Caco-2 (cell line): ENCODE data around the gene ZNF518B. TPM values are rescaled to one million over a fixed set of nuclear protein-coding genes. Genes with fewer than 3 reads are reported as not detected.

Experiments
- Bru-seq: library from RNA; stranded (reverse); fragments of 400-500 nt; gene quantifications from one replicate; lab custom pipeline; 2021; lab: Mats Ljungman, UMichigan
- BruChase-seq, 2 experiments: library from RNA; stranded (reverse); fragments of 400-500 nt; gene quantifications; one replicate each; lab custom pipeline; 2021; lab: Mats Ljungman, UMichigan
- BruUV-seq: library from RNA; stranded (reverse); fragments of 400-500 nt; replicated peaks from 2 replicates; lab custom pipeline; 2021; lab: Mats Ljungman, UMichigan
- CTCF ChIA-PET: fragments of 300-600 bp; sonication (Branson Sonifier 250); formaldehyde crosslinking; loops from one replicate; lab custom pipeline; 2022; ENCODE audit warnings: antibody characterized with exemption; lab: Charles Lee
- POLR2A ChIA-PET: fragments of 300-600 bp; sonication (Branson Sonifier 250); formaldehyde crosslinking; loops from one replicate; lab custom pipeline; 2022; ENCODE audit warnings: antibody characterized with exemption; lab: Charles Lee
- DNase-seq, 2 experiments: peaks; one replicate each; pipeline versions ENCODE4 v3.0.0 to v3.0.0-alpha.2; 2020 to 2022
- H3K27me3 ChIP-seq: replicated peaks from 2 replicates; pipeline ENCODE4 v1.6.0; 2011; ENCODE audit warnings: low read length; ENCODE audit not compliant: control insufficient read depth, insufficient read depth
- H3K36me3 ChIP-seq: 2 replicates; pipeline ENCODE4 v1.5.1; 2011; ENCODE audit warnings: low read length; ENCODE audit not compliant: control insufficient read depth, insufficient read depth
- H3K4me1 ChIP-seq: fragments of 250-450 bp; sonication (Bioruptor Pico); 2 replicates; pipeline ENCODE4 v1.5.1; 2020; ENCODE audit warnings: mild to moderate bottlenecking
- H3K4me3 ChIP-seq: 2 replicates; pipeline ENCODE4 v1.5.1; 2011; ENCODE audit warnings: low read depth, mild to moderate bottlenecking, control low read depth, low read length
- H3K9me3 ChIP-seq: fragments of 250-450 bp; sonication (Bioruptor Pico); 2 replicates; pipeline ENCODE4 v1.5.1; 2020; ENCODE audit warnings: mild to moderate bottlenecking, moderate library complexity
- H3K27ac Mint-ChIP-seq: one replicate; pipeline ENCODE4 v1.8.0; 2022; ENCODE audit warnings: mixed read lengths; ENCODE audit not compliant: unreplicated experiment
- H3K27me3 Mint-ChIP-seq: one replicate; pipeline ENCODE4 v1.8.0; 2022; ENCODE audit warnings: mixed read lengths; ENCODE audit not compliant: insufficient read depth, unreplicated experiment
- H3K36me3 Mint-ChIP-seq: one replicate; pipeline ENCODE4 v1.8.0; 2022; ENCODE audit warnings: mild to moderate bottlenecking, mixed read lengths; ENCODE audit not compliant: insufficient read depth, unreplicated experiment
- H3K4me1 Mint-ChIP-seq: one replicate; pipeline ENCODE4 v1.8.0; 2022; ENCODE audit warnings: low read depth, mixed read lengths; ENCODE audit not compliant: unreplicated experiment
- H3K4me3 Mint-ChIP-seq: one replicate; pipeline ENCODE4 v1.8.0; 2022; ENCODE audit warnings: mild to moderate bottlenecking, moderate library complexity, mixed read lengths; ENCODE audit not compliant: unreplicated experiment
- H3K9me3 Mint-ChIP-seq: one replicate; pipeline ENCODE4 v1.8.0; 2022; ENCODE audit warnings: mixed read lengths; ENCODE audit not compliant: unreplicated experiment
- CTCF ChIP-seq, 2 experiments: fragments of 200-600 bp in 1 of 2; IDR thresholded peaks; 1 replicate in 1 of 2; 2 replicates in 1 of 2; pipeline versions ENCODE4 v1.5.1 to v1.8.0; 2011 to 2022; ENCODE audit warnings: antibody characterized with exemption in 1 of 2, control low read depth in 1 of 2, inconsistent platforms in 1 of 2, low read depth in 1 of 2, low read length in 1 of 2, mild to moderate bottlenecking in 1 of 2, moderate library complexity in 1 of 2; ENCODE audit not compliant: insufficient read depth in 1 of 2, severe bottlenecking in 1 of 2, unreplicated experiment in 1 of 2
- intact Hi-C: fragments of 100-400 bp; cut with micrococcal nuclease; formaldehyde crosslinking; loops from one replicate; pipeline ENCODE4 v1.10.0; 2022; ENCODE audit not compliant: unreplicated experiment
- long read RNA-seq: library from polyadenylated mRNA; stranded (forward); transcript quantifications from one replicate; pipeline ENCODE4 v2.0.0, GENCODE V29; 2022
- total RNA-seq: library from RNA; stranded (reverse); gene quantifications from 2 replicates; pipeline ENCODE4 v1.2.3, GENCODE V29; 2022

Gene ZNF518B
- total RNA-seq, result not detected in 2 replicates
- Bru-seq, nascent RNA, result not detected
- BruChase-seq, experiment 1, labeled RNA remaining after a 2-hour chase, result not detected
- not detected for BruChase-seq, experiment 2, labeled RNA remaining after a 6-hour chase
- long read RNA-seq, result 0 reads

DNA sequence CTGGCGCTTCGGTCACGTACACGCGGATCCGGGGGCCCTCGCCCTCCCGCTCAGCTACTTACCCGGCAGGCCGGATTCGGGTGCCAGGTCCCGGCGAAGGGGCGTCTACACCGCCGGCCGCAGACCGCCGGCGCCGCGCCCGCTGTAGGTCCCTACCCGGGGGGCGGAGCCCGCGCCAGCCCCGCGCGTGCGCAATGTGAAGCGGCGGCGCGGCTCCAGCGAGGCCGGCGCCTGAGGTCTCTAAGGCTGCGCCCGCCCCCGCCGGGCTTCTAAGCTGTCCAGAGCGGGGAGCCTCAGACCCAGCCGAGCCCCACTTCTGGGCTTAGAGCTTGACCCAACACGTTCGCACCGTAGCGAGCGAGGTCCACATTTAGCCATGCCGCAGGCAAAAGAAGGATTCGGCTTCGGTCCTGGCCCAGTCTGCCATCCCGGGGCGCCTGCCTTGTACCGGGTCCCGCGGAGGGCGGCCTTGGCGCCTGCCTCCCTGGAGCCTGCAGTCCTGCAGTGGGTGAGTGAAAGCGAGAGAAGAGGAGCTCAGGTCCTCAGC lies at the start of gene ZNF518B:
ZNF518B (minus strand) TSS at position 172 of the 547 bp plus-strand sequence. CDS start 11,098 bp downstream, outside the sequence.
- no peak for DNase-seq
- Histone ChIP-seq H3K27me3 (no peaks in the 10 kb centered on the region), H3K9me3 (no peaks in the 10 kb centered on the region), H3K4me1 (no peaks in the 10 kb centered on the region), H3K4me3 (no peak within 1 kb of the TSS), H3K36me3 (no peaks in the 10 kb centered on the region)
- H3K27me3 Mint-ChIP-seq, result no peaks in the 10 kb centered on the region
- no peaks in the 10 kb centered on the region for H3K4me1 Mint-ChIP-seq
- BruUV-seq, result no TSS peak
- no peak for TF ChIP-seq CTCF (IDR thresholded peaks at IDR 0.05; ENCODE audit: insufficient read depth in 1 of 2, low read depth in 1 of 2, low read length in 1 of 2, severe bottlenecking in 1 of 2, unreplicated experiment in 1 of 2)
- no peaks in the 10 kb centered on the region for H3K36me3 Mint-ChIP-seq
- peaks cover 14% of the 10 kb centered on the region for H3K9me3 Mint-ChIP-seq
- intact Hi-C loops, result no loop called here
- ChIA-PET CTCF (interaction anchor here (0.6 kb wide), 1 partner anchor 1572 kb away, joined by 3 read pairs; no protein-coding TSS in a partner anchor), POLR2A (no interaction called here)
- no peak within 1 kb of the TSS for H3K27ac Mint-ChIP-seq
- H3K4me3 Mint-ChIP-seq, result no peak within 1 kb of the TSS

GRCh38 chr4:10506077-10506476 lies 48.9 kb upstream of the ZNF518B start:
- intact Hi-C loops, result no loop called here
- Histone ChIP-seq H3K4me3 (no peak overlapping the region), H3K9me3 (no peaks in the 10 kb centered on the region), H3K27me3 (no peaks in the 10 kb centered on the region), H3K4me1 (no peaks in the 10 kb centered on the region), H3K36me3 (no peaks in the 10 kb centered on the region)
- Mint-ChIP-seq H3K4me3 (no peak overlapping the region), H3K36me3 (no peaks in the 10 kb centered on the region), H3K27me3 (no peaks in the 10 kb centered on the region), H3K9me3 (no peaks in the 10 kb centered on the region), H3K27ac (no peak overlapping the region), H3K4me1 (no peaks in the 10 kb centered on the region)
- ChIA-PET POLR2A (no interaction called here), CTCF (no interaction called here)
- DNase-seq, result no peak
- no TSS peak for BruUV-seq
- TF ChIP-seq CTCF (IDR thresholded peaks at IDR 0.05; ENCODE audit: insufficient read depth in 1 of 2, low read depth in 1 of 2, low read length in 1 of 2, severe bottlenecking in 1 of 2, unreplicated experiment in 1 of 2), result no peak

GRCh38 chr4:10504570-10505179 lies 47.4 kb upstream of the ZNF518B start:
- H3K36me3 Mint-ChIP-seq, result no peaks in the 10 kb centered on the region
- Histone ChIP-seq H3K27me3 (no peaks in the 10 kb centered on the region), H3K9me3 (no peaks in the 10 kb centered on the region), H3K4me1 (no peaks in the 10 kb centered on the region), H3K36me3 (no peaks in the 10 kb centered on the region), H3K4me3 (no peak overlapping the region)
- ChIA-PET POLR2A (no interaction called here), CTCF (no interaction called here)
- no peak for DNase-seq
- no peaks in the 10 kb centered on the region for H3K9me3 Mint-ChIP-seq
- no peak for TF ChIP-seq CTCF (IDR thresholded peaks at IDR 0.05; ENCODE audit: insufficient read depth in 1 of 2, low read depth in 1 of 2, low read length in 1 of 2, severe bottlenecking in 1 of 2, unreplicated experiment in 1 of 2)
- no TSS peak for BruUV-seq
- H3K4me3 Mint-ChIP-seq, result no peak overlapping the region
- no peak overlapping the region for H3K27ac Mint-ChIP-seq
- no peaks in the 10 kb centered on the region for H3K4me1 Mint-ChIP-seq
- no peaks in the 10 kb centered on the region for H3K27me3 Mint-ChIP-seq
- intact Hi-C loops, result no loop called here
